ENCODE measurements around the gene UBE2E2.

UBE2E2 gene

GRCh38 chr3:23488618-23489017 is 285.5 kb downstream of the UBE2E2 start:
- no peak for DNase-seq

GRCh38 chr3:23489300-23490158 is 286.4 kb downstream of the UBE2E2 start:
- no peak for DNase-seq

GRCh38 chr3:23490459-23490858 is 287.3 kb downstream of the UBE2E2 start:
- no peak for DNase-seq

- DNase-seq, result no peak
These were observed 288.9 kb downstream of the UBE2E2 start for GRCh38 chr3:23492057-23492456.

- DNase-seq, result no peak
These were observed 290.8 kb downstream of the UBE2E2 start for GRCh38 chr3:23493889-23494288.

GRCh38 chr3:23494967-23495366 is 291.8 kb downstream of the UBE2E2 start:
- DNase-seq, result no peak

- no peak for DNase-seq
These were observed 292.4 kb downstream of the UBE2E2 start for GRCh38 chr3:23495507-23495906.

- no peak for DNase-seq
These were observed 293.0 kb downstream of the UBE2E2 start for GRCh38 chr3:23496165-23496564.

GRCh38 chr3:23497156-23497555 is 294.0 kb downstream of the UBE2E2 start:
- no peak for DNase-seq

GRCh38 chr3:23501201-23501802 is 298.2 kb downstream of the UBE2E2 start:
- no peak for DNase-seq

- no peak for DNase-seq
These were observed 305.3 kb downstream of the UBE2E2 start for GRCh38 chr3:23508464-23508863.

GRCh38 chr3:23518441-23518840 is 315.3 kb downstream of the UBE2E2 start:
- no peak for DNase-seq

GRCh38 chr3:23519314-23520208 is 316.4 kb downstream of the UBE2E2 start:
- DNase-seq, result no peak

- DNase-seq, result no peak
These were observed 324.2 kb downstream of the UBE2E2 start for GRCh38 chr3:23527326-23527725.

GRCh38 chr3:23533596-23533995 is 330.5 kb downstream of the UBE2E2 start:
- no peak for DNase-seq

- DNase-seq, result no peak
These were observed 330.9 kb downstream of the UBE2E2 start for GRCh38 chr3:23533996-23534395.

GRCh38 chr3:23537101-23537551 is 334.0 kb downstream of the UBE2E2 start:
- no peak for DNase-seq

GRCh38 chr3:23539185-23539584 is 336.1 kb downstream of the UBE2E2 start:
- no peak for DNase-seq

- DNase-seq, result no peak
These were observed 337.5 kb downstream of the UBE2E2 start for GRCh38 chr3:23540600-23540999.

GRCh38 chr3:23542079-23542478 is 339.0 kb downstream of the UBE2E2 start:
- DNase-seq, result no peak

- no peak for DNase-seq
These were observed 343.1 kb downstream of the UBE2E2 start for GRCh38 chr3:23546181-23546580.

GRCh38 chr3:23547905-23548650 is 345.0 kb downstream of the UBE2E2 start:
- DNase-seq, result no peak

GRCh38 chr3:23548706-23549105 is 345.6 kb downstream of the UBE2E2 start:
- DNase-seq, result no peak
